Neural cell (in vitro differentiated cells): ENCODE measurements around the gene PRDM1. TPM values are rescaled to one million over a fixed set of nuclear protein-coding genes. Genes with fewer than 3 reads are reported as not detected.

ENCODE experiments used
- H2AFZ ChIP-seq: fragments of 200-600, 300-800 bp; sonication (generic), shearing (Covaris generic); 2 replicates; pipeline ENCODE4 v1.6.0; 2014; ENCODE audit warnings: low read depth, mild to moderate bottlenecking, antibody characterized with exemption, low read length, moderate library complexity
- H3F3A ChIP-seq: fragments of 200-600 bp; shearing (Covaris generic); 2 replicates; pipeline ENCODE4 v1.6.1; 2016; ENCODE audit warnings: mild to moderate bottlenecking, moderate library complexity, mixed read lengths, antibody characterized with exemption, low read length; ENCODE audit not compliant: insufficient read depth, poor library complexity, severe bottlenecking
- H3K27ac ChIP-seq: fragments of 200-600, 300-800 bp; sonication (generic), shearing (Covaris generic); 2 replicates; pipeline ENCODE4 v1.5.1; 2014; ENCODE audit warnings: mild to moderate bottlenecking, low read length, moderate library complexity
- H3K27me3 ChIP-seq: fragments of 300-800, 200-600 bp; sonication (generic), shearing (Covaris generic); 2 replicates; pipeline ENCODE4 v1.6.0; 2014; ENCODE audit warnings: mild to moderate bottlenecking, low read depth, low read length, moderate library complexity; ENCODE audit not compliant: insufficient read depth
- H3K36me3 ChIP-seq: fragments of 300-800, 200-600 bp; sonication (generic), shearing (Covaris generic); 2 replicates; pipeline ENCODE4 v1.5.1; 2014; ENCODE audit warnings: mild to moderate bottlenecking, antibody characterized with exemption, low read length, moderate library complexity; ENCODE audit not compliant: insufficient read depth
- H3K4me2 ChIP-seq: fragments of 300-800, 200-600 bp; sonication (generic), shearing (Covaris generic); 2 replicates; pipeline ENCODE4 v1.6.0; 2014; ENCODE audit warnings: mild to moderate bottlenecking, low read length
- H3K4me3 ChIP-seq: fragments of 300-800, 200-600 bp; sonication (generic), shearing (Covaris generic); 2 replicates; pipeline ENCODE4 v1.5.1; 2014; ENCODE audit warnings: mild to moderate bottlenecking, low read length, moderate library complexity
- H3K79me2 ChIP-seq: fragments of 200-600 bp; shearing (Covaris generic); replicated peaks from 2 replicates; pipeline ENCODE4 v1.6.0; 2014; ENCODE audit warnings: mild to moderate bottlenecking, low read length, moderate library complexity; ENCODE audit not compliant: insufficient read depth
- H3K9ac ChIP-seq: fragments of 300-800, 200-600 bp; sonication (generic), shearing (Covaris generic); 2 replicates; pipeline ENCODE4 v1.6.1; 2016; ENCODE audit warnings: mild to moderate bottlenecking, low read length, mixed read lengths
- H3K9me2 ChIP-seq: fragments of 200-600 bp; shearing (Covaris generic); 2 replicates; pipeline ENCODE4 v1.6.1; 2016; ENCODE audit warnings: mild to moderate bottlenecking, low read length, mixed read lengths; ENCODE audit not compliant: insufficient read depth
- H3K9me3 ChIP-seq: fragments of 200-600, 300-800 bp; sonication (generic), shearing (Covaris generic); 2 replicates; pipeline ENCODE4 v1.6.1; 2016; ENCODE audit warnings: mild to moderate bottlenecking, mixed run types, low read length, moderate library complexity, mixed read lengths
- H4K20me1 ChIP-seq: fragments of 200-600 bp; shearing (Covaris generic); 2 replicates; pipeline ENCODE4 v1.6.1; 2016; ENCODE audit warnings: mild to moderate bottlenecking, mixed run types; ENCODE audit not compliant: insufficient read depth
- CTCF ChIP-seq: fragments of 450-650 bp; IDR thresholded peaks from 2 replicates; pipeline ENCODE4 v1.5.1; 2014; ENCODE audit warnings: antibody characterized with exemption, mild to moderate bottlenecking, moderate library complexity; ENCODE audit not compliant: poor library complexity, severe bottlenecking
- EP300 ChIP-seq: fragments of 450-650 bp; conservative IDR thresholded peaks from 2 replicates; pipeline ENCODE4 v1.6.1; 2014; ENCODE audit warnings: antibody characterized with exemption, mild to moderate bottlenecking, moderate library complexity; ENCODE audit not compliant: poor library complexity, severe bottlenecking
- EZH2 ChIP-seq: fragments of 200-600, 300-800 bp; shearing (Covaris generic), sonication (generic); IDR thresholded peaks from 2 replicates; pipeline ENCODE4 v1.6.1; 2014; ENCODE audit warnings: antibody characterized with exemption, low read length, borderline replicate concordance, mild to moderate bottlenecking; ENCODE audit not compliant: insufficient read depth, poor library complexity, severe bottlenecking
- MXI1 ChIP-seq: fragments of 450-650 bp; conservative IDR thresholded peaks from 2 replicates; pipeline ENCODE4 v1.6.1; 2014; ENCODE audit warnings: antibody characterized with exemption, mild to moderate bottlenecking; ENCODE audit not compliant: poor library complexity, severe bottlenecking
- POLR2AphosphoS5 ChIP-seq: IDR thresholded peaks from 2 replicates; pipeline ENCODE4 v1.6.1; 2012
- RAD21 ChIP-seq: fragments of 450-650 bp; conservative IDR thresholded peaks from 2 replicates; pipeline ENCODE4 v1.6.1; 2014; ENCODE audit warnings: antibody characterized with exemption, mild to moderate bottlenecking, moderate library complexity
- REST ChIP-seq: IDR thresholded peaks from 2 replicates; pipeline ENCODE4 v1.6.1; 2012; ENCODE audit warnings: borderline replicate concordance
- SMC3 ChIP-seq: fragments of 450-650 bp; conservative IDR thresholded peaks from 2 replicates; pipeline ENCODE4 v1.6.1; 2014; ENCODE audit warnings: antibody characterized with exemption, mild to moderate bottlenecking, moderate library complexity; ENCODE audit not compliant: poor library complexity
- TAF1 ChIP-seq: IDR thresholded peaks from 2 replicates; pipeline ENCODE4 v1.6.1; 2012; ENCODE audit warnings: low read depth
- polyA plus RNA-seq: library from polyadenylated mRNA; depleted of rRNA; stranded (reverse); fragments of >200 nt; gene quantifications from 2 replicates; pipeline ENCODE4 v1.2.3, GENCODE V29; 2014

PRDM1 gene
- polyA plus RNA-seq, 1 donor from 2014 or later, result 0.09 TPM

- no peaks in the 10 kb centered on the region for H3K9me3 ChIP-seq
- H3K79me2 ChIP-seq, result no peaks in the 10 kb centered on the region
- H2AFZ ChIP-seq, result no peak overlapping the region
- H4K20me1 ChIP-seq, result no peaks in the 10 kb centered on the region
- H3K9ac ChIP-seq, result no peak overlapping the region
- no peak overlapping the region for H3K4me2 ChIP-seq
- no peaks in the 10 kb centered on the region for H3F3A ChIP-seq
- H3K36me3 ChIP-seq, result no peaks in the 10 kb centered on the region
- H3K27me3 ChIP-seq, result no peaks in the 10 kb centered on the region
- no peak for TF ChIP-seq CTCF
- TF ChIP-seq EP300, result no peak
- TF ChIP-seq EZH2, result no peak
- no peak for TF ChIP-seq REST
- TF ChIP-seq POLR2AphosphoS5, result no peak
- no peak for TF ChIP-seq MXI1
- no peak for TF ChIP-seq SMC3
- no peak for TF ChIP-seq TAF1
- no peak for TF ChIP-seq RAD21
- no peaks in the 10 kb centered on the region for H3K9me2 ChIP-seq
- no peak overlapping the region for H3K27ac ChIP-seq
- H3K4me3 ChIP-seq, result no peak overlapping the region
Measured at GRCh38 chr6:106122306-106122918, 36.3 kb downstream of the PRDM1 start.

DNA sequence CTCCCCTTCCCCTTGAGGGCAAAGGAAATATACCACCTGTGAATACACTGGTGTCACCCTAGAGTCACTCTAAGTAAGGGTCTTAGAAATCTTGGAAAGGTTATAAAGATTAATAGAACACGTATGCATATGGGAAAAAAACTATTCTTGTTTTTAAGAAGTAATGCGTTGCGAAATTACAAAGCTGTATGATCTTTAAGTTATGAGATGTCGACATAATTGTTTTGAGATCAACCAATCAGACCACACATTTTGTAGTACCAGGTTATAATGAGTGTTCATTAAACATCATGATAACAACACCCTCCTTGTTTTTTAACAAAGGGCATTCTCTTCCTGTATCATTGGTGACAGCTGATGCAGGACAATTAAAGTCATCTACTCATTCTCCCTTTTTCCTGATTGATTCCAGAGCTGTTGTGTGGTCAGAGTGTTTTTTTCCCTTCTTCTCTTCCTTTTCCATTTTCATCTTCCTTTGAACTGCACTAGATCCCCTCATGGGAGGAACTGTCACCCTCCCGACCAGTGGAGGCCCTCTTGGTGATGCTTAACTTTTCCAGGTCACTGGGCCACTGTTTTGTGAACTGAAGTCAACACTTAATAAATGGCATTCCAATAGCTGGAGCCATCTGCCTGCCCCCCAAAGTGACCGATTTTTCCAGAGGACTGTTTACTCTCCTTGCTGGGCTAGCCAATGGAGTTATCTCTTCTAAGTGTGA lies 37.0 kb downstream of the PRDM1 start:
- no peak overlapping the region for H3K4me2 ChIP-seq
- no peaks in the 10 kb centered on the region for H3K9me2 ChIP-seq
- no peak overlapping the region for H3K4me3 ChIP-seq
- no peak overlapping the region for H3K27ac ChIP-seq
- no peaks in the 10 kb centered on the region for H3F3A ChIP-seq
- H3K9ac ChIP-seq, result no peak overlapping the region
- no peaks in the 10 kb centered on the region for H3K36me3 ChIP-seq
- no peaks in the 10 kb centered on the region for H3K79me2 ChIP-seq
- no peaks in the 10 kb centered on the region for H3K9me3 ChIP-seq
- H2AFZ ChIP-seq, result no peak overlapping the region
- TF ChIP-seq REST (no peak), SMC3 (no peak)
- no peaks in the 10 kb centered on the region for H4K20me1 ChIP-seq
- H3K27me3 ChIP-seq, result no peaks in the 10 kb centered on the region
